NB4 (cell line): ENCODE measurements around the gene POFUT2.

Experiments used
- CTCF ChIP-seq: IDR thresholded peaks from one replicate; pipeline ENCODE4 v1.5.1; 2012; ENCODE audit warnings: low read depth, low read length
- MAX ChIP-seq: IDR thresholded peaks from 2 replicates; pipeline ENCODE4 v1.6.1; 2011; ENCODE audit warnings: low read depth, low read length
- POLR2A ChIP-seq: IDR thresholded peaks from 2 replicates; pipeline ENCODE4 v1.6.1; 2011; ENCODE audit warnings: mild to moderate bottlenecking; ENCODE audit not compliant: insufficient read length; ENCODE audit errors: extremely low read depth

GRCh38 chr21:45246386-45247320 is 41.0 kb downstream of the POFUT2 start:
- no peak for TF ChIP-seq CTCF
- no peak for TF ChIP-seq POLR2A
- TF ChIP-seq MAX = no peak
